ENCODE data around the gene TIMMDC1. TPM values are rescaled to one million over a fixed set of nuclear protein-coding genes. Genes with fewer than 3 reads are reported as not detected.

Gene TIMMDC1, protein sequence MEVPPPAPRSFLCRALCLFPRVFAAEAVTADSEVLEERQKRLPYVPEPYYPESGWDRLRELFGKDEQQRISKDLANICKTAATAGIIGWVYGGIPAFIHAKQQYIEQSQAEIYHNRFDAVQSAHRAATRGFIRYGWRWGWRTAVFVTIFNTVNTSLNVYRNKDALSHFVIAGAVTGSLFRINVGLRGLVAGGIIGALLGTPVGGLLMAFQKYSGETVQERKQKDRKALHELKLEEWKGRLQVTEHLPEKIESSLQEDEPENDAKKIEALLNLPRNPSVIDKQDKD
- total RNA-seq: 10 to 100 TPM; 40.8 to 54.1 (median 47.1) TPM

DNA sequence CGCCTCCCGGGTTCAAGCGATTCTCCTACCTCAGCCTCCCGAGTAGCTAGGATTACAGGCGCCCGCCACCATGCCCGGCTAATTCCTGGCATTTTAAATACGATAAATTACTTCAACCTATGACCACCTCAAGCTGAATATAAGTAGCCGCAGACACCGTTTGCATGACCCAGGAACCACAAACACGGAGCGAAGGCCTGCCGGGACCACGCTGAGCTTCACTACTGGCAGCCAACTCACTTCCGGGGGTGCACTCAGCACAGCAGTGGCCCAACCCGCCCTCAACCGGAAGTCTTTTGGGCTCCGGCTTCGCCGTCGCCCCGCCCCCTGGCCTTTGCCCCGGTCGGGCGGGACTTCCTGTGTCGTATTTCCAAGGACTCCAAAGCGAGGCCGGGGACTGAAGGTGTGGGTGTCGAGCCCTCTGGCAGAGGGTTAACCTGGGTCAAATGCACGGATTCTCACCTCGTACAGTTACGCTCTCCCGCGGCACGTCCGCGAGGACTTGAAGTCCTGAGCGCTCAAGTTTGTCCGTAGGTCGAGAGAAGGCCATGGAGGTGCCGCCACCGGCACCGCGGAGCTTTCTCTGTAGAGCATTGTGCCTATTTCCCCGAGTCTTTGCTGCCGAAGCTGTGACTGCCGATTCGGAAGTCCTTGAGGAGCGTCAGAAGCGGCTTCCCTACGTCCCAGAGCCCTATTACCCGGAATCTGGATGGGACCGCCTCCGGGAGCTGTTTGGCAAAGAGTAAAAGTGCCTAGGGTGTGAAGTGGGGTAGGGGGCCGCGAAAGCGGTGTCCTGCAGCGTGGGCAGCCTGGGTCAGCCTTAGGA lies at the start of gene TIMMDC1:
Gene TIMMDC1 (plus strand): TSS at position 362 of the 826 bp plus-strand sequence. CDS start 187 bp downstream, at position 549.
- no peaks in the 10 kb centered on the region for H3K9me3 ChIP-seq
- peak within 1 kb of the TSS; percentile 91 to 96 for H3K27ac ChIP-seq
- H3K4me1 ChIP-seq: no peaks in the 10 kb centered on the region
- H3K36me3 ChIP-seq: no peaks in the 10 kb centered on the region
- intact Hi-C loops (cut with DNase I; ENCODE audit: low total_unique reads): no loop called here
- H3K4me3 ChIP-seq: peak within 1 kb of the TSS; percentile 72 to 95 (median 94)
- peak; percentile 94 to 96 for DNase-seq (ENCODE audit: low spot score in 2 of 2)
- TF ChIP-seq POLR2AphosphoS5 (IDR thresholded peaks at IDR 0.05): peak; percentile 75 to 94 (median 94)
- TF ChIP-seq, protein P1, sequence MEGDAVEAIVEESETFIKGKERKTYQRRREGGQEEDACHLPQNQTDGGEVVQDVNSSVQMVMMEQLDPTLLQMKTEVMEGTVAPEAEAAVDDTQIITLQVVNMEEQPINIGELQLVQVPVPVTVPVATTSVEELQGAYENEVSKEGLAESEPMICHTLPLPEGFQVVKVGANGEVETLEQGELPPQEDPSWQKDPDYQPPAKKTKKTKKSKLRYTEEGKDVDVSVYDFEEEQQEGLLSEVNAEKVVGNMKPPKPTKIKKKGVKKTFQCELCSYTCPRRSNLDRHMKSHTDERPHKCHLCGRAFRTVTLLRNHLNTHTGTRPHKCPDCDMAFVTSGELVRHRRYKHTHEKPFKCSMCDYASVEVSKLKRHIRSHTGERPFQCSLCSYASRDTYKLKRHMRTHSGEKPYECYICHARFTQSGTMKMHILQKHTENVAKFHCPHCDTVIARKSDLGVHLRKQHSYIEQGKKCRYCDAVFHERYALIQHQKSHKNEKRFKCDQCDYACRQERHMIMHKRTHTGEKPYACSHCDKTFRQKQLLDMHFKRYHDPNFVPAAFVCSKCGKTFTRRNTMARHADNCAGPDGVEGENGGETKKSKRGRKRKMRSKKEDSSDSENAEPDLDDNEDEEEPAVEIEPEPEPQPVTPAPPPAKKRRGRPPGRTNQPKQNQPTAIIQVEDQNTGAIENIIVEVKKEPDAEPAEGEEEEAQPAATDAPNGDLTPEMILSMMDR (IDR thresholded peaks at IDR 0.05): no peak
- no peaks in the 10 kb centered on the region for H3K27me3 ChIP-seq

DNA sequence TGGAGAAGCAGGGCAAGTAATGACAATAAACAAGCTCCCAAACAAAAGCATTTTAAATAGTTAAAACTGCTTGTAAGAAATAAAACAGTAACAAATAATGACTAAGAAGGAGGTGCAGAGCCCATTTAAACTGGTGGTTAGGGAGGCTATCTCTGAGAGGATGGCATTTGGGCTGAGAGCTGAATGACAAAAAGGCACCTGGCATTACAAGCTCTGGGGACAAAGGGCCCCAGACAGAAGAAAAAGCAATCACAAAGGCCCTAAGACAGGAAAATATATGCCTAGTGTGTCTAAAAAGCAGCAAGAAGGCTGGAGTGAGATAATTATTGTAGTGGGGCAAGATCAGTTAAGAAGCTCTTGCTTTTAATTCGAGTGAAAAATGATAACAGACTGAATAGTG lies 44.5 kb upstream of the TIMMDC1 start:
- Histone ChIP-seq H3K27me3 (no peaks in the 10 kb centered on the region), H3K27ac (no peak overlapping the region), H3K4me1 (no peaks in the 10 kb centered on the region), H3K4me3 (no peak overlapping the region), H3K9me3 (no peaks in the 10 kb centered on the region), H3K36me3 (no peaks in the 10 kb centered on the region)
- no peak for TF ChIP-seq POLR2AphosphoS5 (IDR thresholded peaks at IDR 0.05)
- TF ChIP-seq POLR2A (IDR thresholded peaks at IDR 0.05): no peak
- TF ChIP-seq, protein P1 (IDR thresholded peaks at IDR 0.05): no peak
- intact Hi-C loops (cut with DNase I; ENCODE audit: low total_unique reads): no loop called here
- no peak for DNase-seq (ENCODE audit: low spot score in 2 of 2)

DNA sequence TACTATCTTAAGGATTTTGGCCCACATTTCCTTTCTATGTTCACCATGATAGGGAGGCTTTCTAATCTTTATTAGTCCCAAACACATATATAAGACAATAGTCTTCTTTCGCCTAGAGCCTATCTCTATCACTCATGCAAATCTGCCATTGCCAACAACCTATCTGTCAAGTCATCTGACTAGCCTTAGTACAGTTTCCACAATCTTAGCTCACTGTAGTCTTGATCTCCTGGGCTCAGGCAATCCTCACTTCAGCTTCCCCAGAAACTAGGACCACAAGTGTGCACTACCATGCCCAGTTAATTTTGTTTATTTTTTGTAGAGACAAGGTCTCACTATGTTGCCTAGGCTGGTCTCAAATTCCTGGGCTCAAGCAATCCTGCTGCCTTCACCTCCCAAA lies 41.9 kb upstream of the TIMMDC1 start:
- no peak overlapping the region for H3K27ac ChIP-seq
- no peaks in the 10 kb centered on the region for H3K4me1 ChIP-seq
- no peaks in the 10 kb centered on the region for H3K27me3 ChIP-seq
- intact Hi-C loops (cut with DNase I; ENCODE audit: low total_unique reads): no loop called here
- no peak overlapping the region for H3K4me3 ChIP-seq
- no peak for DNase-seq (ENCODE audit: low spot score in 2 of 2)
- TF ChIP-seq POLR2A (IDR thresholded peaks at IDR 0.05) (no peak), POLR2AphosphoS5 (IDR thresholded peaks at IDR 0.05) (no peak)
- TF ChIP-seq, protein P1 (IDR thresholded peaks at IDR 0.05): no peak
- no peaks in the 10 kb centered on the region for H3K36me3 ChIP-seq
- no peaks in the 10 kb centered on the region for H3K9me3 ChIP-seq

DNA sequence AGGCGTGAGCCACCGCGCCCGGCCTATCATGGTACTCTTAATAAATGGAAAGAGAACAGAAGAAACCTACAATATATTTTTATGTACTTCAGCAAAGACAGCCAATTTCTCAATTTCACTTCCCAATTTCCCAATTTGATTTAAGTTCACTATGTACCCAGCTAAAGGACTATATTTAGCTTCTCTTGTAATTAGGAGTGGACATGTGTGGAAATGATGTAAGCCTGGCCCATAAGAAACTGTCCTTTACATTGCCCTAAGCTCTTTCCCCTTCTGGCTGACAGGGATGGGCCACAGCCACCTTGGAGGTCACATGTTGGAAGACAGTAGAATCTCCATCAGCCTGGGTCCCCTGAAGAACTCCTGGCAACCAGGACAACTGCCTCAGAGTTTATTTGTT lies 41.1 kb upstream of the TIMMDC1 start:
- Histone ChIP-seq H3K27ac (no peak overlapping the region), H3K27me3 (no peaks in the 10 kb centered on the region), H3K4me1 (peaks cover 0 to 4% of the 10 kb centered on the region in 2 donors), H3K4me3 (no peak overlapping the region), H3K36me3 (no peaks in the 10 kb centered on the region), H3K9me3 (no peaks in the 10 kb centered on the region)
- intact Hi-C loops (cut with DNase I; ENCODE audit: low total_unique reads): no loop called here
- no peak for DNase-seq (ENCODE audit: low spot score in 2 of 2)
- TF ChIP-seq POLR2AphosphoS5 (IDR thresholded peaks at IDR 0.05) (no peak), POLR2A (IDR thresholded peaks at IDR 0.05) (no peak)
- TF ChIP-seq, protein P1 (IDR thresholded peaks at IDR 0.05): no peak
